NCI-H446 (cell line): ENCODE data around the gene SERPINE3.

ENCODE experiments used
- DNase-seq, 2 experiments: peaks; one replicate each; lab custom pipeline; 2025; lab: John Stamatoyannopoulos, UW

SERPINE3 gene

GRCh38 chr13:51363625-51364024 lies 24.1 kb downstream of the SERPINE3 start:
- no peak for DNase-seq

- no peak for DNase-seq
Observed at GRCh38 chr13:51364404-51365008, 25.0 kb downstream of the SERPINE3 start.

GRCh38 chr13:51370116-51370515 lies 30.6 kb downstream of the SERPINE3 start:
- no peak for DNase-seq

DNA sequence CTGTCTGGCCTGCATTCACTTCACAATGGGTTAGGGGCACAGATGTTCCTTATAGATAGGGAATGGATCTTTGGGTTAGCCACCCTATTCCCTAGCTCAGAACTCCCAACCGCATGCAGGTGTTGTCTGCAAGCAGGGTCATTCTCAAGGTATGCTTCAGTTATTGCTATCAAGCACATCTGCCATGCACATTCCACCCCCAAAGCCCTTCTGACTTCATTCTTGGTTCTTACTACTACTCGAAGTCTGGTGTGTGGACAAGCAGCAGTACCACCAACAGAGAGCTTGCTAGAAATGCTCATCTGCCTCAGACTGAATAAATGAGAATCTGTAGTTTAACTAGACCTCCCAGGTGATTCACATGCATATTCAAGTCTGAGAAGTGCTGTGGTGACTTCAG lies 31.3 kb downstream of the SERPINE3 start:
- no peak for DNase-seq

DNA sequence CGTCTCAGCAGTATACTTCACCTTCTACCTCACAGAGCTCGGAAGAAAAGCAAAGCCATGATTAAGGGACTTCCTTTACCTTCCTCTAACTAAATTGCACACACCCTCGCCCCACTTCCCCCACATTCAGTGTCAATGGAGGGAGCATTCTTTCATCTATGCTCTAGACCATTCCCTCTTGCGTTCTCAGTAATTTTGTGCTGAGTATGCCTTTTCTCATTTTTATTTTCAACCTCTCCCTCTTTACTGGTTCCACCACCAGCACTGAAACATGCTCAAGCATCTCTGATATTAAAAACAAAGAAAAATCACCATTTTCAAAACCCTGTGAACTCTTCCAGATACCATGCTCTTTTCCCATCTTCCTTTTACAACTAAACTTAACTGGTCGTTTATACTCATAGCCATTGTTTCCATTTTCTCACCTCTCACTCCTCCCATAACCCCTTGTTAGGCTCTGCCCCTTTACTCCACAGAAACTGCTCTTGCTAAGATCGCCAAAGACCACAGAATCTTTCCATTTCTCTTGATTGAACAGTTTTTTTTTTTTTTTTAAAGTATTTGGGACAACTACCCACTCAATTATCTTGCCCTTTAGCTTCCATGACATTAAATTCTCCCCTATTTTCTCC lies 32.4 kb downstream of the SERPINE3 start:
- no peak for DNase-seq

DNA sequence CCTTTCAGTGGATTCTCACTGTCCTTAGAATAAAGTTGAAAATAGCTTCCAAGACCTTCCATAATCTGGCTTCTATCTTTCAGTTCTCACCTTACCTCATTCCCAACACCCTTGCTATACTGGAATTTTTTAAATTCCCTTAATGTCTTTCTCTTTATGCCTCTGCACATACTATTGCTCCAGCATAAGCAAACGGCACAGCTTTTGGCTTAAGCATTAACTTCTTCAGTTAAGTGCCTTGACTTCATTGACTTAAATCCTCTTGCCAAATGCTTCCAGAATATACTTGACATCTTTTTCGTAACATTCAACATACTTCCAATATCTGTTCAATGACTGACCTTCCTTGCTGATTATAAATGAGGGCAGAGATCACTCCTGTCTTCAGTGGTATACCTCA lies 34.0 kb downstream of the SERPINE3 start:
- DNase-seq, result no peak

DNA sequence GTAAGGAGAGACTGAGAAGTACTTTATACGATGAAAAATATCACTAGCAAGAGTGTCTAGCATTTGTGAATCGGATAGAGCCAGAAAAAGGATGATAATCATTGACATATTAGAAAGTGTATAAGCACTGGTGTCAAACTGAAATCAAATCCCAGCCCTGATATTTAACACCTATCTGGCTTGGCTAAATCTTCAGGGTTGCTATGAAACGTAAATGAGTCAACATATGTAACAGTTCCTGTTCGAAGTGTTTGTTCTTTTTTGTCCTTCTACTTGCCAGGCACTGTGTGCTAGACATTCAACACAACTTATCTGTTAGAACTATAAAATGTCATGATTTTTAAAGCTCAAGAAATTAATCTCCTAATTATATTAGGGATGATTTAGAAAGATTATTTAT lies 40.8 kb downstream of the SERPINE3 start:
- DNase-seq, result no peak

GRCh38 chr13:51385114-51385513 lies 45.6 kb downstream of the SERPINE3 start:
- no peak for DNase-seq

DNA sequence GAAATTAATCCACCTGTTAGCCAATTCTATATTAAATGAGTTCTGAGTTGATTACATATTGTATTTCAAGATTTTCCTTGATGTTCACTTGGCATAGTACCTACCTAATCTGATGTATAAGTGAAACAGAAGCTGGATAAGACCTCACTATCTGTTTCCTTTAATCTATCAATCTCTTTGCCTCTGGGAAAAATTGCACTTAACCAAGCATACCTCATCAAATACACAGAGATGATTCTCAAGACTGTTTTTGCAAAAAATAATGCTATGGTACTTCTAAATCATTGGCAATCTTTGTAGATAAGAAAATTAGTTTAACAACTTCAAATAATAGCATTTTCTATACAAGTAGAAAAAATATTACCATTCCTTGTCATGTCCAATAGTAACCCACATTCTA lies 55.2 kb downstream of the SERPINE3 start:
- no peak for DNase-seq

GRCh38 chr13:51396352-51396751 lies 56.9 kb downstream of the SERPINE3 start:
- DNase-seq, result no peak

DNA sequence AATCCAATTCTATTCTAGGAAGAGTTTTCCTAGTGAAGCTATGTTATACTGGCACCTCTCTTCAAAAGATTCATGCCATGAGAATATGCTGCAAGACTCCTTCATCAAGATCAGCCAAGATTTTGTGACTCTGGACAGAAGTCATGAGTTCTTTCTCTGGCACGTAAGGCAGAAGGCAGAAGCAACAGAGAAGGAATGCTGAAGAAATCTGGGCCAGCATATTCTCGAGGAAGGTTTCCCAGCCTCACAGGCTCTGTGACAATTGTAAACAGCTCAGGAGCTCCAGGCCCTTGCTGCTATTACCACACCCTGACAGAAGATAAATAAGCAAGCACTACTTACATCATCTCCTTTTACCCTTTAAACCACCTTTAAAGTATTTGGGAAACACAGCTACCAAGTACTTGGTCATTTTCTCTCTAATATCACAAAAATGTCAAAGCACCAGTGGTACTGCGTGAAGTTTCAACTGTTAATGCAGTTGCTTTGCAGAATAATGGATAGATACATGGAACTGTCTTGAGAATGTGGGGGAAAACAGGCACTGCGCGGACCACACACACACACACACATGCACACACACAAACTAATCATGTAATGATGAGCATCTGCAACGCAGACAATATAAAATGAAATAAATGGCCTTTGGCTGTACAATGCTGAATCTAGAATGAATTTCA lies 57.9 kb downstream of the SERPINE3 start:
- no peak for DNase-seq

GRCh38 chr13:51405176-51405575 lies 65.7 kb downstream of the SERPINE3 start:
- no peak for DNase-seq

DNA sequence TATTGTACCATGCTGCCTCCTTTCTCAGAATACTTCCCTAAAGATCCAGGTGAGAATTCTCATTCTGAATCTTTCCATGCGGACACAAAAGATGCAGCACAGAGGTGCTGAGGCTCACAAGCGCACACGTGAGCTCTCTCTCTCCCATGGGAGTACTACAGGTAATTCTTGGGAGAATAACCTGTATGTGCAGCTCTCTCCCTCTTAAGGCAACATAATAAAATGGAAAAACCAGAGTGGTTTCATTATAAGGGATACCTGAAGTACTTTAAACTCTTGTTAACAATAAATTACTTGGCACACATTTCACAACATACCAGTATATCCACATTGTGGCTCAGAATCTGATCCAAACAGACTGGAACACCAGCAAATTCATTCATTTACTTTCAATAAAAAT lies 72.9 kb downstream of the SERPINE3 start:
- no peak for DNase-seq
